Epithelial cell of proximal tubule (primary cell): Measurements from ENCODE around the gene THSD7A. TPM values are rescaled to one million over a fixed set of nuclear protein-coding genes. Genes with fewer than 3 reads are reported as not detected.

Experiments used
- DNase-seq: peaks from one replicate; pipeline ENCODE4 v3.0.0-alpha.2; 2011; ENCODE audit warnings: low read depth
- H3K4me3 ChIP-seq: 2 replicates; pipeline ENCODE4 v1.5.1; 2011; ENCODE audit warnings: low read depth, mild to moderate bottlenecking, low read length
- total RNA-seq: library from RNA; depleted of rRNA; stranded (reverse); fragments of >200 nt; gene quantifications from 2 replicates; pipeline ENCODE4 v1.2.3, GENCODE V29; 2015
- TF ChIP-seq, protein P1 (sequence below): conservative IDR thresholded peaks from 2 replicates; pipeline ENCODE4 v1.5.1; 2012; ENCODE audit warnings: low read depth, mild to moderate bottlenecking, low read length

The THSD7A gene
- total RNA-seq, 1 donor from 2014 or later, result 2.0 TPM

DNA sequence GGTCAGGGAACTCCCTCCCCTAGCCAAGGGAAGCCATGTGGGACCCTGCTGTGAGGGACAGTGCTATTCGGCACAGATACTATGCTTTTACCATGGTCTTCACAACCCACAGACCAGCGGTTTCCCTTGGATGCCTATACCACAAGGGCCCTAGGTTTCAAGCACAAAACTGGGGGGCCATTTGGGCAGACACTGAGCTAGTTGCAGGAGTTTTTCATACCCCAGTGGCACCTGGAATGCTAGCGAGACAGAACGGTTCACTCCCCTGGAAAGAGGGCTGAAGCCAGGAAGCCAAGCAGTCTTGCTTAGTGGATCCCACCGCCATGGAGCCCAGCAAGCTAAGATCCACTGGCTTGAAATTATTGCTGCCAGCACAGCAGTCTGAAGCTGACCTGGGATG, 156.8 kb downstream of the THSD7A start:
- TF ChIP-seq, protein P1, sequence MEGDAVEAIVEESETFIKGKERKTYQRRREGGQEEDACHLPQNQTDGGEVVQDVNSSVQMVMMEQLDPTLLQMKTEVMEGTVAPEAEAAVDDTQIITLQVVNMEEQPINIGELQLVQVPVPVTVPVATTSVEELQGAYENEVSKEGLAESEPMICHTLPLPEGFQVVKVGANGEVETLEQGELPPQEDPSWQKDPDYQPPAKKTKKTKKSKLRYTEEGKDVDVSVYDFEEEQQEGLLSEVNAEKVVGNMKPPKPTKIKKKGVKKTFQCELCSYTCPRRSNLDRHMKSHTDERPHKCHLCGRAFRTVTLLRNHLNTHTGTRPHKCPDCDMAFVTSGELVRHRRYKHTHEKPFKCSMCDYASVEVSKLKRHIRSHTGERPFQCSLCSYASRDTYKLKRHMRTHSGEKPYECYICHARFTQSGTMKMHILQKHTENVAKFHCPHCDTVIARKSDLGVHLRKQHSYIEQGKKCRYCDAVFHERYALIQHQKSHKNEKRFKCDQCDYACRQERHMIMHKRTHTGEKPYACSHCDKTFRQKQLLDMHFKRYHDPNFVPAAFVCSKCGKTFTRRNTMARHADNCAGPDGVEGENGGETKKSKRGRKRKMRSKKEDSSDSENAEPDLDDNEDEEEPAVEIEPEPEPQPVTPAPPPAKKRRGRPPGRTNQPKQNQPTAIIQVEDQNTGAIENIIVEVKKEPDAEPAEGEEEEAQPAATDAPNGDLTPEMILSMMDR, result no peak
- no peak overlapping the region for H3K4me3 ChIP-seq
- DNase-seq, result no peak

DNA sequence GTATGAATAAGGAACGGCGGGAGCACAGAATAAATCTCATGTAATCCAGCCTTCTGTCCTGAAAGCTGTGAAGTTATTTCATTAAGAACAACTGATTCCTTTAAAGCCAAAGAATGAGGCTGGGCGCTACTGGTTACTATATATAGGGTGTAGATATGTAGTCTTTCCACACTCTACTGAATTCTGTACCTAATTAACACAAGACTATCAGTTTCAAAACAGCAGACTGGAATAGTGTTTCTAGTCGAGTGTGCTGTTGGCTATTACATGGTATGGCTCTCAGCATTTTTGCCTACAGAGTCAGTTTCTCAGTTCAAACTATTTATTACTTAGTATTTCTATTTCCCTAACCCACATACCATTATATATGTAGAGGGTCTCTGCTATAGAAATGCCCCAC, 163.3 kb downstream of the THSD7A start:
- DNase-seq, result no peak
- TF ChIP-seq, protein P1, result no peak
- H3K4me3 ChIP-seq, result no peak overlapping the region

DNA sequence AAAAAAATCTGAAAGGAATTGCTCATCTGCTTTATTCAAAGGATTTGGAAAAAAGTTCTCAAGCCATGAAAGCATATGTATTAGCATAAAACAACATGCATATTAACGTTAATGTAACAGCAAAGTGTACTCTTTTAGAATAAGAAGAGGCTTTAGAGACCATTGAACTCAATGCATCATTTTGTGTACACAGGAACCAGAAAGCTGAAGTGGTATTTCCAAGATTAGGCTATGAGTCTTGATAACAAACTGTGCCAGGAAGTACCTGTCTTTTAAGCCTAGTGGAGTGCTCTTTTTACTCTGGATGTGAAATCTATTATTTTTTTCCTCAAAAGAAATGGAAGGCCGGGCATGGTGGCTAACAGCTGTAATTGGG, 164.2 kb downstream of the THSD7A start:
- TF ChIP-seq, protein P1, result no peak
- H3K4me3 ChIP-seq, result no peak overlapping the region
- no peak for DNase-seq

DNA sequence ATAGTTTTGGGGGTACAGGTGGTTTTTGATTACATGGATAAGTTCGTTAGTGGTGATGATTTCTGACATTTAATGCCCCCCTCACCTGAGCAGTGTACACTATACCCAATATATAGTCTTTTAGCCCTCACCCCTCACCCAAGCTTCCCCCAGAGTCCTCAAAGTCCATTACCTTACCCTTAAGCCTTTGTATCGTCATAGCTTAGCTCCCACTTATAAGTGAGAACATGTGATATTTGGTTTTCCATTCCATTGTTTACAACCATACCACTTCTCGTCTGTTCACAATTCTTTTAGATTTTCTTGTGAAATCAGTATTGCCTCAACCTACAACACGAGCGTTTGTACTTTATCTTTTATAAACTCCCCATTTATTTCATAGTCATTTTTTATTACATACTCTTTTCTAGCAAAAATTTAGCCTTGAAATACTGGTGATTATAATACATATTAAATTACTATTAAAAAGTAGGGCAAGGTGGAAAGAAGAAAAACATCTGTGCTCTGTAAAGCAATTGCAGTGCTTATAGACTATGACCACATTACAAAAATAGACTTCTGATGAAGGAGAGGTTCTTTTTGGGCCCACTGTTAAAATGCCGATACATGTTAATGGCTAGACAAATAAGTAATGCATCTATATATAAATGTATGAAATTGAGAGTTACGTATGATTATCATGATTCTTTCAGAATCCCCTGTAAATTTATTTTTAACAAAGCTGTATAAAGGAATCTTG, 164.8 kb downstream of the THSD7A start:
- TF ChIP-seq, protein P1, result no peak
- DNase-seq, result no peak
- H3K4me3 ChIP-seq, result no peak overlapping the region

DNA sequence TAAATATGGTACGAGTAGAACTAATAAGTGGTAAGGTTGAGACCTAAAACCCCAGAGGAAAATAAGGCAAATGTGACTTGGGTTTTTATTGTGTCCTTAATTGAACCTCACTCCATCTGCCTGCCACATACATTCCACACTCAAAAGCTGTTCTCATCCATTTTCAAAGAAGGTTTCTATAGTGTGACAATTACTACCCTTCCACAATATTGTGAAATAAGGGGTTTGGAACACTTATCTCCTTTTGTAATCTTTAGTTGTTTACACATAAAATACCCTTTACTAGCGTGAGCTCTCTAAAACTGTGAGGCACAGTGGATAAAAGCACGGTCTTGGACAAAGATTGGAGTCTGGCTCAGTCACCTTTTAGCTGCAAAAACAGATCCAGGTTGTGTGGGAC, 166.6 kb downstream of the THSD7A start:
- no peak overlapping the region for H3K4me3 ChIP-seq
- DNase-seq, result no peak
- TF ChIP-seq, protein P1, result no peak

DNA sequence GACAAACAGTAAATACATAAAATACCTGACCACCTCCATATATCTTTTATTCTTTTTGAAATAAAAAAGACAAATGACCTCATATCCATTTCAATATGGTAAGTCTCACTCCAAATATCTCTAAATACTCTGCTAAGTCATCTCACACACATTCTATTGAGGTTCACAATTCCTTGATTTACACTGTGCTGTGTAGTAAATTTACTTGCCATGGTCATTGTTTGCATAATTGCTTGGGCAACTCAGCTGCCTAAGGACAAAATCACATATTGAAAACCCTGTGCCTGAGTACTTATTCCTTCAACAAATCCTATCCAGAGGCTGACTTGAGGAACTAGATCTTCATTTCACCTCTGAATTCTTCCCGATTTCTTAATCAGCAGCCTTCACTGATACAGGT, 176.4 kb downstream of the THSD7A start:
- DNase-seq, result no peak
- TF ChIP-seq, protein P1, result no peak
- H3K4me3 ChIP-seq, result no peak overlapping the region

DNA sequence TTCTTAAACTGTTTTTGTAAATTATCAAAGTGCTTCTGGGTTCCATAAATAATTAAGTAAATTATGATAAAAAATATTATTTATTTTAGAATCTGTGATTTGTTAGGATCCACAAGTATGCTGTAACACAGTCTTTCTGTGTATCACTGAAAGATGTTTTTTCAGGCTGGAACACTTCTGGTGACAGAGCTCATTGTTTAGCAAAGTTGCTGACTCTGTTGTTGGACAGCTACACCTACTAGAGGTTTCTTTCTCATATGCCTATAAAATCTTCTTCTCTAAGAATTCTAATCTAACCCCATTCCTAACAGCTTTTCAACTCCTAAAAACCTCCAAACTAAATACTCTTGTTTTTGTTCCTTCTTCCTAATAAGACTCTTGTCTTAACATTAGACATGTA, 176.8 kb downstream of the THSD7A start:
- H3K4me3 ChIP-seq, result no peak overlapping the region
- TF ChIP-seq, protein P1, result no peak
- DNase-seq, result no peak
